Ovary (tissue), 9 donors: ENCODE data around the gene FKBP3. TPM values are rescaled to one million over a fixed set of nuclear protein-coding genes. Genes with fewer than 3 reads are reported as not detected.
A peak's percentile ranks its signal among the peaks of the same experiment; 100 is the strongest.

Source experiments
- DNase-seq, 5 donors: peaks; one replicate each; pipeline ENCODE4 v3.0.0-alpha.2; 2019 to 2020
- H3K27ac ChIP-seq, 2 donors: fragments of 200-600 bp; one replicate each; pipeline versions ENCODE4 v1.5.1 to v1.8.0; 2019 to 2022
- H3K27me3 ChIP-seq: fragments of 200-600 bp; one replicate; pipeline ENCODE4 v1.8.0; 2022
- H3K36me3 ChIP-seq: fragments of 200-600 bp; sonication (generic); one replicate; pipeline ENCODE4 v1.5.1; 2019
- H3K4me1 ChIP-seq: one replicate; pipeline ENCODE4 v1.8.1; 2013; ENCODE audit warnings: mild to moderate bottlenecking, moderate library complexity; ENCODE audit not compliant: insufficient read depth
- H3K4me3 ChIP-seq: fragments of 200-600 bp; sonication (generic); one replicate; pipeline ENCODE4 v1.5.1; 2017
- H3K9me3 ChIP-seq, 2 donors: fragments of 200-600 bp in 1 of 2; sonication (generic) in 1 of 2; one replicate each; pipeline versions ENCODE4 v1.5.1 to v1.8.1; 2013 to 2019; ENCODE audit warnings: mild to moderate bottlenecking in 1 of 2, moderate library complexity in 1 of 2
- EP300 ChIP-seq: sonication (generic); formaldehyde crosslinking; IDR thresholded peaks from one replicate; pipeline ENCODE4 v1.6.1; 2017; ENCODE audit warnings: antibody characterized with exemption
- POLR2A ChIP-seq: fragments of 450-650 bp; IDR thresholded peaks from one replicate; pipeline ENCODE4 v1.6.1; 2017; ENCODE audit warnings: antibody characterized with exemption, mild to moderate bottlenecking, moderate library complexity
- WGBS, 3 donors: extraction: QIAGEN DNeasy Blood & Tissue Kit in 1 of 3; methylation state at CpG; one replicate each; pipeline versions ENCODE4 v1.1.5 to v1.1.7; 2013 to 2017; 5-methylcytosine and 5-hydroxymethylcytosine counted together
- intact Hi-C, 4 donors: fragments of 100-400 bp; cut with DNase I; formaldehyde crosslinking; loops; one replicate each; pipeline versions ENCODE4 v1.11.0 to v1.15.1; 2022 to 2023
- polyA plus RNA-seq, 2 donors: library from polyadenylated mRNA; stranded (reverse); fragments of 200-250 nt in 1 of 2; fragments of 350-450 nt in 1 of 2; fragmentation: Illumina TruSeq in 1 of 2; extraction: RNeasy Lipid Tissue Mini Kit (QIAGEN cat#74804) in 1 of 2; gene quantifications; one replicate each; pipeline ENCODE4 v1.2.3, GENCODE V29; 2013 to 2014
- total RNA-seq, 7 donors: library from RNA; depleted of rRNA in 2 of 7; stranded (reverse); fragments of >200 nt in 2 of 7; fragmentation: NEBNext Ultra II Directional in 3 of 7; extraction: Animal tissue kit (Norgen Biotek cat#: 25700) in 3 of 7; gene quantifications; one replicate each; pipeline versions ENCODE4 v1.1.0 to v1.2.4, GENCODE V29; 2016 to 2023
- TF ChIP-seq, protein P1 (sequence below), 3 donors: fragments of 450-650 bp in 2 of 3; fragments of 200-600 bp in 1 of 3; IDR thresholded peaks; one replicate each; pipeline versions ENCODE4 v1.5.1 to v1.8.0; 2016 to 2022; ENCODE audit warnings: antibody characterized with exemption in 3 of 3, mild to moderate bottlenecking in 1 of 3
- donor health status: DM: no; HTN: no; CAD: no; lungs with moderate emphysema.
- donor health status: DM: no; HTN: no; CAD: no.
- donor health status: Bipolar disorder and iron deficiency.
- donor health status: DM: yes; HTN: yes; CAD: no.
- donor health status: DM: no; HTN: no; CAD: no.
- donor health status: DM: yes; HTN: yes; CAD: no.

The FKBP3 gene
- total and polyA plus RNA-seq, 9 donors = 38.3 to 65.9 (median 43.5) TPM

GRCh38 chr14:45135659-45136395 is 1.5 kb upstream of the FKBP3 start, which contains the start of gene FANCM:
Gene FANCM, plus strand, starts transcription at chr14:45135930. Its CDS starts 102 bp downstream, at chr14:45136032.
- peak within 1 kb of the TSS; percentile 64 for H3K4me3 ChIP-seq
- intact Hi-C loops = loop anchor here in 2 of 4 donors (5.0 kb wide), 2 partner anchors 116 to 174 kb away; partner anchors contain the start of genes KLHL28 (in 1 of the 2), MIS18BP1 (in 1 of the 2) and TOGARAM1 (in 1 of the 2)
- TF ChIP-seq, protein P1, sequence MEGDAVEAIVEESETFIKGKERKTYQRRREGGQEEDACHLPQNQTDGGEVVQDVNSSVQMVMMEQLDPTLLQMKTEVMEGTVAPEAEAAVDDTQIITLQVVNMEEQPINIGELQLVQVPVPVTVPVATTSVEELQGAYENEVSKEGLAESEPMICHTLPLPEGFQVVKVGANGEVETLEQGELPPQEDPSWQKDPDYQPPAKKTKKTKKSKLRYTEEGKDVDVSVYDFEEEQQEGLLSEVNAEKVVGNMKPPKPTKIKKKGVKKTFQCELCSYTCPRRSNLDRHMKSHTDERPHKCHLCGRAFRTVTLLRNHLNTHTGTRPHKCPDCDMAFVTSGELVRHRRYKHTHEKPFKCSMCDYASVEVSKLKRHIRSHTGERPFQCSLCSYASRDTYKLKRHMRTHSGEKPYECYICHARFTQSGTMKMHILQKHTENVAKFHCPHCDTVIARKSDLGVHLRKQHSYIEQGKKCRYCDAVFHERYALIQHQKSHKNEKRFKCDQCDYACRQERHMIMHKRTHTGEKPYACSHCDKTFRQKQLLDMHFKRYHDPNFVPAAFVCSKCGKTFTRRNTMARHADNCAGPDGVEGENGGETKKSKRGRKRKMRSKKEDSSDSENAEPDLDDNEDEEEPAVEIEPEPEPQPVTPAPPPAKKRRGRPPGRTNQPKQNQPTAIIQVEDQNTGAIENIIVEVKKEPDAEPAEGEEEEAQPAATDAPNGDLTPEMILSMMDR (IDR thresholded peaks at IDR 0.05) = no peak
- no peak for TF ChIP-seq EP300
- no peak for TF ChIP-seq POLR2A
- WGBS, 3 donors = 0 to 1% (median 0%) methylated on average over 35 to 48 of the region's 48 CpGs
- H3K9me3 ChIP-seq = no peaks in the 10 kb centered on the region
- no peaks in the 10 kb centered on the region for H3K4me1 ChIP-seq
- H3K36me3 ChIP-seq = no peaks in the 10 kb centered on the region
- H3K27me3 ChIP-seq = no peaks in the 10 kb centered on the region
- peak within 1 kb of the TSS in 1 of 2 donors; percentile 81 for H3K27ac ChIP-seq
- peak; percentile 89 to 95 (median 91) for DNase-seq

DNA sequence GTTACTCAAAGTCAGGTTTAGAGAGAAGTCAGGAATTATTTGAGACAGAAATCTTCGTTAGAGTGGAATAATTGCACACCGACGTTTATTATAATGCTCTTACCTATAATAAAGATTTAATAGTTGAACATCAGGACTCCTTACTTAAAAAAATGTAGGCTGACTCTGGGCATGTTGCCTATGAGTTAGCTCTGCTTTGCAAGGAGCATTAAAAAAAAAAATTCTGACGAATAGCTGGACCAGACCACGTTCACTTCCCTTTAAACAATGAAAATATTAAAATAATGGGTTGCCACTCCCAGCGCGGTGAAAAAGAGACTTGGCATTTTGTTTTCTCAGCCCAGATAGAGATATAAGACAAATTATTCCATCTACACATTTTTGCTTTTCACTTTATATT is 875 bp upstream of the FKBP3 start:
- no peaks in the 10 kb centered on the region for H3K4me1 ChIP-seq
- DNase-seq = no peak
- intact Hi-C loops = loop anchor here in 2 of 4 donors (5.0 kb wide), 2 partner anchors 117 to 173 kb away; partner anchors contain the start of genes KLHL28 (in 1 of the 2), MIS18BP1 (in 1 of the 2) and TOGARAM1 (in 1 of the 2)

DNA sequence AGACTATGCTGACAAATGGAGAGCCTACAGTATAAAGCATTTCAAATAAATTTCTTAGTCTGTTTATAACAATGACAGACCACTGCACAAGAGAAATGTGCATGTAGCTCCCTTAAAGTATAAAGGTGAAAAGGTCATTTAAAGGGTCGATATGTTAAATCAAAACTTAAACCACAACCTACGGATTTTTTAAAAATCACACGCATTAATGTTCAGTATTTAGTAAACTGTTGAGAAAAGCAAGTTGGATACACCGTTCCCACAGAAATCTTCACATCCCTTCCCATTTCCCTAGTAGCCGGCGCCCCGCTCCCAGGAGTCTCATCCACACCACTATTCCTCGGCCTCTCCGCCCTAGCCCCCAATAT is 614 bp downstream of the FKBP3 start:
- no peaks in the 10 kb centered on the region for H3K36me3 ChIP-seq
- intact Hi-C loops = no loop called here
- peak overlapping the region; percentile 64 for H3K4me3 ChIP-seq
- no peaks in the 10 kb centered on the region for H3K4me1 ChIP-seq
- 0 to 1% (median 0%) methylated on average over 9 of the region's 9 CpGs for WGBS, 3 donors
- no peaks in the 10 kb centered on the region for H3K27me3 ChIP-seq
- H3K9me3 ChIP-seq = no peaks in the 10 kb centered on the region
- TF ChIP-seq, protein P1 (IDR thresholded peaks at IDR 0.05) = no peak
- no peak for TF ChIP-seq EP300
- no peak for DNase-seq
- peak overlapping the region; percentile 56 to 81 for H3K27ac ChIP-seq

More for the DNA sequence above, 875 bp upstream of the FKBP3 start:
- Histone ChIP-seq H3K27ac (peak overlapping the region in 1 of 2 donors; percentile 81), H3K9me3 (no peaks in the 10 kb centered on the region), H3K36me3 (no peaks in the 10 kb centered on the region), H3K4me3 (peak overlapping the region; percentile 64), H3K27me3 (no peaks in the 10 kb centered on the region)
- TF ChIP-seq, protein P1 (IDR thresholded peaks at IDR 0.05) = no peak
- no peak for TF ChIP-seq EP300
- no peak for TF ChIP-seq POLR2A
- 0 to 1% (median 0%) methylated on average over 7 of the region's 7 CpGs for WGBS, 3 donors

DNA sequence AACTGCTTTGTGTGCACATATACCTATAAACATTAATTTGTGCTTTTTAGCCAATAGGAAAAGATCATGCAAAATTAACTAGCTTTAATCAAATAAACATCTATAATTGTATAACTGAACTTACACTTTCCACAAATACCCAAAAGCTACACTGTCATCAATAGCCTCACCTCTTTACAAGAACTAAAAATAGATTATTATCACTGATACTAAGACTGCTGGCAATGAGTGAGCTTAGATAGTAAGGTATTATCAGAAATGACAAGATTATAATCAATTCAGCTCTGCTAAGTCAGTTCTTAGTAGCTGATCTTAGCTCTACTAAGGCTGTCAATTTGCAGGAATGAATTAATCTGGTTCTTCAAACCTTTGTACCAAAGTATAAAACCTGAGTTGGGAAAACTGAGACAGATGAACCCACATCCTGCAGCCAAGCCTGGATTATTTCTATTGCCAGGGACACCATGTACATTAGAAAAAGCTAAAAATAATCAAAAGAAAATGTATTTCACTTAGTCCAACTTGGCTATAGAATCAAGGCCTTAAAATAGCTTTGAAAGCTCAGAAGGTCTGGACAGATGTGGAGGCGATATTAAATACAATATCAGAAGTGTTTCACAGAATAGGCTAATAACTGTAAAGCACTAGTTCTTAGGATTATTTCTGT is 5.2 kb downstream of the FKBP3 start:
- TF ChIP-seq POLR2A (no peak), EP300 (no peak)
- TF ChIP-seq, protein P1 (IDR thresholded peaks at IDR 0.05) = no peak
- intact Hi-C loops = no loop called here
- no peak for DNase-seq
- Histone ChIP-seq H3K9me3 (no peaks in the 10 kb centered on the region), H3K27me3 (no peaks in the 10 kb centered on the region), H3K27ac (no peak overlapping the region), H3K4me3 (no peak overlapping the region), H3K36me3 (no peaks in the 10 kb centered on the region), H3K4me1 (no peaks in the 10 kb centered on the region)
- WGBS, 3 donors = 38 to 100% (median 90%) methylated on average over 1 of the region's 1 CpG
